ENCODE data around the gene ITCH.

DNA sequence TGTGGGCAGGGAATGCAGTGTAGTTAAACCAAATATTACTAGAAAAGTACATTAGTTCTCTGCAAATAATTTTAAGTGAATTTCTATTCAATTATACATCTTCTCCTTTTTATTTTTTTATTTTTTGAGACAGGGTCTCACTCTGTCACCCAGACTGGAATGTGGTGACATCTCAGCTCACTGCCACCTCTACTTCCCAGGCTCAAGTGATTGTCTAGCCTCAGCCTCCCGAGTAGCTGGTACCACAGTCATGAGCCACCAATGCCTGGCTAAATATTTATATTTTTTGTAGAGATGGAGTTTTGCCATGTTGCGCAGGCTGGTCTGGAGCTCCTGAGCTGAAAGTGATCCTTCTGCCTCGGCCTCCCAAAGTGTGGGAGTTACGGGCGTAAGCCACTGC lies 76.1 kb downstream of the ITCH start:
- TF ChIP-seq, protein P1, sequence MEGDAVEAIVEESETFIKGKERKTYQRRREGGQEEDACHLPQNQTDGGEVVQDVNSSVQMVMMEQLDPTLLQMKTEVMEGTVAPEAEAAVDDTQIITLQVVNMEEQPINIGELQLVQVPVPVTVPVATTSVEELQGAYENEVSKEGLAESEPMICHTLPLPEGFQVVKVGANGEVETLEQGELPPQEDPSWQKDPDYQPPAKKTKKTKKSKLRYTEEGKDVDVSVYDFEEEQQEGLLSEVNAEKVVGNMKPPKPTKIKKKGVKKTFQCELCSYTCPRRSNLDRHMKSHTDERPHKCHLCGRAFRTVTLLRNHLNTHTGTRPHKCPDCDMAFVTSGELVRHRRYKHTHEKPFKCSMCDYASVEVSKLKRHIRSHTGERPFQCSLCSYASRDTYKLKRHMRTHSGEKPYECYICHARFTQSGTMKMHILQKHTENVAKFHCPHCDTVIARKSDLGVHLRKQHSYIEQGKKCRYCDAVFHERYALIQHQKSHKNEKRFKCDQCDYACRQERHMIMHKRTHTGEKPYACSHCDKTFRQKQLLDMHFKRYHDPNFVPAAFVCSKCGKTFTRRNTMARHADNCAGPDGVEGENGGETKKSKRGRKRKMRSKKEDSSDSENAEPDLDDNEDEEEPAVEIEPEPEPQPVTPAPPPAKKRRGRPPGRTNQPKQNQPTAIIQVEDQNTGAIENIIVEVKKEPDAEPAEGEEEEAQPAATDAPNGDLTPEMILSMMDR (IDR thresholded peaks at IDR 0.05): no peak
- no peak for TF ChIP-seq POLR2A (IDR thresholded peaks at IDR 0.05)
